Activated T-helper 2 cell treated with anti-CD3 and anti-CD28 coated beads, Interferon-gamma antibody, Interleukin-2, Interleukin-4, amounts not matched to agents 10 μg/mL and 5 μg/mL and 100 μg/mL, durations not matched to agents 14 hours and 24 hours and 36 hours (primary cell): Measurements from ENCODE around the gene IQGAP3. TPM values are rescaled to one million over a fixed set of nuclear protein-coding genes. Genes with fewer than 3 reads are reported as not detected.

ENCODE experiments used
- total RNA-seq: library from RNA; stranded (reverse); gene quantifications from 2 replicates; pipeline ENCODE4 v1.2.3, GENCODE V29; 2022

IQGAP3 gene
- total RNA-seq, 1 donor from 2014 or later, result 16.1 TPM

Other genes starting within 250 kb of the IQGAP3 start
- gene CCT3, start 234.3 kb downstream of the IQGAP3 start, total RNA-seq, result 504 and 517 TPM in 2 replicates
- 0.39 TPM in 1 of 2 replicates, not detected in the other for gene TSACC, start 234.0 kb downstream of the IQGAP3 start, total RNA-seq
- gene RHBG, start 203.4 kb downstream of the IQGAP3 start, total RNA-seq, result not detected in 2 replicates
- 37.9 and 42.1 TPM in 2 replicates for gene MEF2D, start 71.8 kb downstream of the IQGAP3 start, total RNA-seq
- 3.8 and 4.5 TPM in 2 replicates for gene TTC24, start 7.2 kb upstream of the IQGAP3 start, total RNA-seq
- gene NAXE, start 19.2 kb upstream of the IQGAP3 start, total RNA-seq, result 76.1 and 78.8 TPM in 2 replicates
- gene GPATCH4, start 28.9 kb upstream of the IQGAP3 start, total RNA-seq, result 73.7 and 80.4 TPM in 2 replicates
- gene HAPLN2, start 46.9 kb upstream of the IQGAP3 start, total RNA-seq, result not detected in 2 replicates
- gene BCAN, start 69.6 kb upstream of the IQGAP3 start, total RNA-seq, result not detected in 2 replicates
- gene NES, start 104.8 kb upstream of the IQGAP3 start, total RNA-seq, result not detected in 2 replicates
- gene CRABP2, start 133.0 kb upstream of the IQGAP3 start, total RNA-seq, result 1.0 and 1.1 TPM in 2 replicates
- gene METTL25B, start 155.9 kb upstream of the IQGAP3 start, total RNA-seq, result 37.3 and 45.2 TPM in 2 replicates
- gene ISG20L2, start 156.2 kb upstream of the IQGAP3 start, total RNA-seq, result 52.2 and 57.4 TPM in 2 replicates
- gene MRPL24, start 168.5 kb upstream of the IQGAP3 start, total RNA-seq, result 116 and 124 TPM in 2 replicates
- 359 and 360 TPM in 2 replicates for gene HDGF, start 179.1 kb upstream of the IQGAP3 start, total RNA-seq
- gene PRCC, start 195.0 kb upstream of the IQGAP3 start, total RNA-seq, result 94.8 and 110 TPM in 2 replicates
- gene SH2D2A, start 244.3 kb upstream of the IQGAP3 start, total RNA-seq, result 453 and 474 TPM in 2 replicates